Activated CD8-positive, alpha-beta T cell treated with anti-CD3 and anti-CD28 coated beads for 36 hours (primary cell): ENCODE data around the gene GABBR2. TPM values are rescaled to one million over a fixed set of nuclear protein-coding genes. Genes with fewer than 3 reads are reported as not detected.
A peak's percentile ranks its signal among the peaks of the same experiment; 100 is the strongest.

ENCODE experiments used
- ATAC-seq: fragments of 200-7000 bp; cut with Tn5 transposase; one replicate; pipeline ENCODE4 v1.10.0; 2021; ENCODE audit warnings: mild to moderate bottlenecking, moderate library complexity
- CTCF ChIA-PET: fragments of 350-600 bp; sonication (Branson Sonifier 250); formaldehyde crosslinking; loops from one replicate; lab custom pipeline; 2021; ENCODE audit warnings: antibody characterized with exemption; lab: Charles Lee
- POLR2A ChIA-PET: fragments of 350-600 bp; sonication (Branson Sonifier 250); formaldehyde crosslinking; loops from one replicate; lab custom pipeline; 2021; ENCODE audit warnings: antibody characterized with exemption; lab: Charles Lee
- DNase-seq: peaks from one replicate; pipeline ENCODE4 v3.0.0-alpha.2; 2020
- H3K27ac Mint-ChIP-seq: one replicate; pipeline ENCODE4 v1.8.0; 2021; ENCODE audit warnings: mild to moderate bottlenecking, mixed read lengths
- H3K27me3 Mint-ChIP-seq: one replicate; pipeline ENCODE4 v1.8.0; 2021; ENCODE audit warnings: mixed read lengths
- H3K36me3 Mint-ChIP-seq: one replicate; pipeline ENCODE4 v1.8.0; 2021; ENCODE audit warnings: low read depth, mixed read lengths
- H3K4me1 Mint-ChIP-seq: one replicate; pipeline ENCODE4 v1.8.0; 2021; ENCODE audit warnings: low read depth, mixed read lengths
- H3K4me3 Mint-ChIP-seq: one replicate; pipeline ENCODE4 v1.8.0; 2021; ENCODE audit warnings: mild to moderate bottlenecking, moderate library complexity, mixed read lengths
- H3K9me3 Mint-ChIP-seq: one replicate; pipeline ENCODE4 v1.8.0; 2021; ENCODE audit warnings: mixed read lengths
- intact Hi-C: fragments of 100-400 bp; cut with micrococcal nuclease; formaldehyde crosslinking; loops from one replicate; pipeline ENCODE4 v1.10.0; 2022
- total RNA-seq, 2 experiments: library from RNA; stranded (reverse); gene quantifications; one replicate each; pipeline ENCODE4 v1.2.3, GENCODE V29; 2021
- TF ChIP-seq, protein P1 (sequence below): fragments of 200-600 bp; IDR thresholded peaks from one replicate; pipeline ENCODE4 v1.8.0; 2022; ENCODE audit warnings: antibody characterized with exemption, mild to moderate bottlenecking

Gene GABBR2
- total RNA-seq, 2 experiments from 2014 or later = not detected

DNA sequence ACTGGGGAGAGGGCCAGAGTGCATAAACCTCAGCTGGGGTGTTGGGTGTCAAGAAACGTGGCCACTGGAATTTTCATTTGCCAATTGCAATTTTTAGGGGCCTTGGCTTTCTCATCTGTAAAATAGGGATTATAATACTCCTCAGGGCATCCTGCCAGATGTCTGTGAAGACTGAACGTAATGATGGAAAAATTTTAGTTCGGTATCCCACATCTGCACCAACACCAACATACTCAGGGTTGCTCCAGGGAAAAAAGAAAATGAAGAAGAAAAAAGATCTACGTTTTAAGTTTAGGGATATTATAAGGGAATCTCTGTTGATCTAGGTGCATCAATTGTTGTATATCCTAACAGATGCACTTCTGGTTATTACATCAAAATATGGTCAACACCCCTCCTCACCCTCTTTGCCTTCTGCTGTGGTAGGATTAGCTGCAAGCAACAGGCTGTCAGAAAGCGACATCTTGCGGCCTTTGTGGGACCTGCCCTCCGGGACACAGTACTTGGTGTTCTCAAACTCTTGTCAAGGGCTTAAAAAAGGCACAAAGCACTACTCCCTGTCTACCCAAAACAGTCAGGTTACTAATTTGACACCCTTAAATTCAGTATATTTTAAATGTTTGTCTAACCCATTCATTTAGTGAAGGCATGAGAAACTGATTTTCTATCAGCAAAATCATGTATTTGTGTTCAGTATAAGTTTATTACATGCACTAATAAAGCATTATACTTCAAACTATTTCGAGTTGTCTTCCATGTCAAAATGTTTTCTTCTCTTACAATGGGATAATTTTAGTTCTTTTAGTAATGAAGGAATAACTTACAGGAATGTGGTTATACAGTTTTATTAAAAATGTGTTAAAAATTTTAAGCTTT lies 445.0 kb downstream of the GABBR2 start:
- Mint-ChIP-seq H3K27me3 (no peaks in the 10 kb centered on the region), H3K4me1 (no peaks in the 10 kb centered on the region), H3K4me3 (no peak overlapping the region), H3K36me3 (no peaks in the 10 kb centered on the region), H3K9me3 (no peaks in the 10 kb centered on the region), H3K27ac (no peak overlapping the region)
- POLR2A ChIA-PET = no interaction called here
- ATAC-seq (peak; percentile 99), DNase-seq (peak; percentile 89)
- CTCF ChIA-PET = interaction anchor here (0.7 to 3.4 kb wide), 20 partner anchors 8 to 235 kb away, joined by 3 to 29 read pairs (median 4); partner anchors contain the start of genes CORO2A, TBC1D2 and TRIM14
- intact Hi-C loops = loop anchor here (2.0 to 10.0 kb wide), 3 partner anchors 59 to 189 kb away; no protein-coding TSS in a partner anchor
- TF ChIP-seq, protein P1, sequence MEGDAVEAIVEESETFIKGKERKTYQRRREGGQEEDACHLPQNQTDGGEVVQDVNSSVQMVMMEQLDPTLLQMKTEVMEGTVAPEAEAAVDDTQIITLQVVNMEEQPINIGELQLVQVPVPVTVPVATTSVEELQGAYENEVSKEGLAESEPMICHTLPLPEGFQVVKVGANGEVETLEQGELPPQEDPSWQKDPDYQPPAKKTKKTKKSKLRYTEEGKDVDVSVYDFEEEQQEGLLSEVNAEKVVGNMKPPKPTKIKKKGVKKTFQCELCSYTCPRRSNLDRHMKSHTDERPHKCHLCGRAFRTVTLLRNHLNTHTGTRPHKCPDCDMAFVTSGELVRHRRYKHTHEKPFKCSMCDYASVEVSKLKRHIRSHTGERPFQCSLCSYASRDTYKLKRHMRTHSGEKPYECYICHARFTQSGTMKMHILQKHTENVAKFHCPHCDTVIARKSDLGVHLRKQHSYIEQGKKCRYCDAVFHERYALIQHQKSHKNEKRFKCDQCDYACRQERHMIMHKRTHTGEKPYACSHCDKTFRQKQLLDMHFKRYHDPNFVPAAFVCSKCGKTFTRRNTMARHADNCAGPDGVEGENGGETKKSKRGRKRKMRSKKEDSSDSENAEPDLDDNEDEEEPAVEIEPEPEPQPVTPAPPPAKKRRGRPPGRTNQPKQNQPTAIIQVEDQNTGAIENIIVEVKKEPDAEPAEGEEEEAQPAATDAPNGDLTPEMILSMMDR = peak; percentile 82

DNA sequence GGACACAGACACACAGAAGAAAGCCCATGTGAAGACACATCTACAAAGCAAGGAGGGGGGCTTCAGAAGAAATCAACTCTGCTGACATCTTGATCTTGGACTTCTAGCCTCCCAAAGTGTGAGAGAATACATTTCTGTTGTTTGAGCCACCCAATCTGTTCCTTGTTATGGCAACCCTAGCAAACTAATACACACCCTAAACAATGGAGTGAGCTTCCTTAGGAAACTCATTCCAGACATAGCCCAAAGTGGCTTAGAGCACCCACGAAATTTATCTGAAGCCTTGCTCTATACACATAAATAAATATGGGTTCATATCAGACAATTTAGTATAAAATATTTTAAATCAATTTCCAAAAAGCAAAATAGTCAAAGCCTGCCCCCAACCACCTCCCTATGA lies 445.7 kb downstream of the GABBR2 start:
- no peaks in the 10 kb centered on the region for H3K9me3 Mint-ChIP-seq
- CTCF ChIA-PET = interaction anchor here (0.8 to 3.4 kb wide), 15 partner anchors 18 to 234 kb away, joined by 3 to 29 read pairs (median 4); partner anchors contain the start of genes CORO2A and TRIM14

DNA sequence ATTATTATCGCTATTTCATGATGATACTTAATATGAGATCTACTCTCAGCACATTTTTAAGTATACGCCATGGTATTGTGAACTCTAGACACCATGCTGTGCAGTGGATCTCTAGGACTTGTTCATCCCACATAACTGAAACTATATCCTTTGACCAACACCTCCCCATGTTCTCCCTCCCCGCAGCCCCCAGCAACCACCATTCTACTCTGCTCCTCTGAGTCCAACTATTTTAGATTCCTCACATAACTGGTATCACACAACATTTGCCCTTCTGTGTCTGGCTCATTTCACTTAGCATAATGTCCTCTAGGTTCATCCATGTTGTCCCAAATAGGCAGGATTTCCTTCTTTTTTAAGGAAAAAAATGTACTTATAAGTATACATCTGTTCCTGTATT lies 446.7 kb downstream of the GABBR2 start:
- H3K27ac Mint-ChIP-seq = no peak overlapping the region
- ChIA-PET POLR2A (interaction anchor here (0.7 kb wide), 1 partner anchor 495 kb away, joined by 3 read pairs; no protein-coding TSS in a partner anchor), CTCF (interaction anchor here (1.1 to 3.4 kb wide), 5 partner anchors 21 to 227 kb away, joined by 3 to 29 read pairs (median 4); no protein-coding TSS in a partner anchor)
- H3K27me3 Mint-ChIP-seq = no peaks in the 10 kb centered on the region
- ATAC-seq = no peak
- H3K4me1 Mint-ChIP-seq = no peaks in the 10 kb centered on the region
- intact Hi-C loops = loop anchor here (2.0 to 10.0 kb wide), 3 partner anchors 57 to 187 kb away; no protein-coding TSS in a partner anchor
- no peak overlapping the region for H3K4me3 Mint-ChIP-seq
- no peaks in the 10 kb centered on the region for H3K9me3 Mint-ChIP-seq
- H3K36me3 Mint-ChIP-seq = no peaks in the 10 kb centered on the region
- TF ChIP-seq, protein P1 = no peak
- no peak for DNase-seq

More for the DNA sequence above, 445.7 kb downstream of the GABBR2 start:
- H3K27ac Mint-ChIP-seq = no peak overlapping the region
- H3K4me1 Mint-ChIP-seq = no peaks in the 10 kb centered on the region
- TF ChIP-seq, protein P1 = no peak
- no peaks in the 10 kb centered on the region for H3K27me3 Mint-ChIP-seq
- DNase-seq = no peak
- H3K36me3 Mint-ChIP-seq = no peaks in the 10 kb centered on the region
- POLR2A ChIA-PET = no interaction called here
- intact Hi-C loops = loop anchor here (2.0 to 10.0 kb wide), 3 partner anchors 58 to 188 kb away; no protein-coding TSS in a partner anchor
- ATAC-seq = no peak
- H3K4me3 Mint-ChIP-seq = no peak overlapping the region

DNA sequence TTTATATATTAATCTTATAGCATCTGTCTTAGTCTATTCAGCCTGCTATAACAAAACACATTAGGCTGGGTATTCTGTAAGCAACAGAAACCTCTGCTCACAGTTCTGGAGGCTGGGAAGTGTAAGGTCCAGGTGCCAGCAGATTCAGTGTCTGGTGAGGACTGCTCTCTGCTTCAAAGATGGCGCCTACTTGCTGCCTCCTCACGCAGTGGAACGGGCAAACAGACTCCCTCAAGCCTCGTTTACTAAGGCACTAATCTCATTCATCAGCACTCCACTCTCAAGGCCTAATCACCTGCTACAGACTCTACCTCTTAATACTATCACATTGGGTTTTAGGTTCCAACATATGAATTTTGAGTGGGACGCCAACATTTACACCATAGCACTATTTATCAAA lies 448.1 kb downstream of the GABBR2 start:
- no peak for ATAC-seq
- intact Hi-C loops = loop anchor here (10.0 kb wide), 1 partner anchor 156 kb away; no protein-coding TSS in a partner anchor
- Mint-ChIP-seq H3K9me3 (no peaks in the 10 kb centered on the region), H3K27ac (no peak overlapping the region), H3K27me3 (no peaks in the 10 kb centered on the region), H3K4me3 (no peak overlapping the region), H3K4me1 (no peaks in the 10 kb centered on the region), H3K36me3 (no peaks in the 10 kb centered on the region)
- ChIA-PET POLR2A (no interaction called here), CTCF (interaction anchor here (1.1 to 1.3 kb wide), 3 partner anchors 54 to 215 kb away, joined by 3 to 7 read pairs (median 4); no protein-coding TSS in a partner anchor)
- DNase-seq = no peak
- TF ChIP-seq, protein P1 = no peak
